Activated gamma-delta T cell (primary cell): Measurements from ENCODE around the gene EHD2.

ENCODE experiments used
- DNase-seq: peaks from one replicate; lab custom pipeline; 2025; lab: John Stamatoyannopoulos, UW

The EHD2 gene

GRCh38 chr19:47691090-47691489, 22.1 kb upstream of the EHD2 start:
- no peak for DNase-seq

GRCh38 chr19:47691782-47692181, 21.4 kb upstream of the EHD2 start:
- no peak for DNase-seq

GRCh38 chr19:47693489-47693888, 19.7 kb upstream of the EHD2 start:
- DNase-seq = no peak

- DNase-seq = no peak
These were observed 19.3 kb upstream of the EHD2 start for GRCh38 chr19:47693903-47694302.

- no peak for DNase-seq
These were observed 18.6 kb upstream of the EHD2 start for GRCh38 chr19:47694466-47695273.

GRCh38 chr19:47695533-47696262, 17.5 kb upstream of the EHD2 start:
- DNase-seq = no peak

GRCh38 chr19:47696635-47697034, 16.6 kb upstream of the EHD2 start:
- DNase-seq = no peak

- DNase-seq = no peak
These were observed 15.2 kb upstream of the EHD2 start for GRCh38 chr19:47697863-47698609.

GRCh38 chr19:47698631-47699359, 14.4 kb upstream of the EHD2 start:
- no peak for DNase-seq

- no peak for DNase-seq
These were observed 13.8 kb upstream of the EHD2 start for GRCh38 chr19:47699360-47699917.

- no peak for DNase-seq
These were observed 12.1 kb upstream of the EHD2 start for GRCh38 chr19:47700934-47701716.

- DNase-seq = no peak
These were observed 11.3 kb upstream of the EHD2 start for GRCh38 chr19:47701717-47702552.

GRCh38 chr19:47702671-47703070, 10.6 kb upstream of the EHD2 start:
- DNase-seq = no peak

GRCh38 chr19:47703301-47703700, 9.9 kb upstream of the EHD2 start:
- DNase-seq = no peak

- DNase-seq = no peak
These were observed 9.2 kb upstream of the EHD2 start for GRCh38 chr19:47704024-47704423.

GRCh38 chr19:47704656-47705055, 8.6 kb upstream of the EHD2 start:
- DNase-seq = no peak

- no peak for DNase-seq
These were observed 5.9 kb upstream of the EHD2 start for GRCh38 chr19:47707135-47707925.

- no peak for DNase-seq
These were observed 1.5 kb upstream of the EHD2 start for GRCh38 chr19:47711652-47712242.

- no peak for DNase-seq
These were observed 1.1 kb downstream of the EHD2 start for GRCh38 chr19:47714339-47714738.
